ENCODE measurements around the gene GTPBP2. TPM values are rescaled to one million over a fixed set of nuclear protein-coding genes. Genes with fewer than 3 reads are reported as not detected.
A peak's percentile ranks its signal among the peaks of the same experiment; 100 is the strongest.
"Not testable (repeated sequence)": the region's sequence is repeated elsewhere in the genome, so short reads cannot be mapped to it uniquely, and the experiment has no call there.

The GTPBP2 gene
- total RNA-seq, 2 donors from 2014 or later, result 64.2 to 67.3 TPM

- Mint-ChIP-seq H3K4me3 (peak overlapping the region; percentile 98), H3K27me3 (no peaks in the 10 kb centered on the region), H3K4me1 (peaks cover 32% of the 10 kb centered on the region), H3K27ac (peak overlapping the region; percentile 99), H3K36me3 (ENCODE audit: low read depth) (peaks cover 60% of the 10 kb centered on the region), H3K9me3 (no peaks in the 10 kb centered on the region)
- peak; percentile 11 for ATAC-seq (replicated peaks)
Measured at GRCh38 chr6:43636308-43636659, 7.2 kb upstream of the GTPBP2 start.

- H3K27ac Mint-ChIP-seq, result peak within 1 kb of the TSS; percentile 99
- H3K4me3 Mint-ChIP-seq, result peak within 1 kb of the TSS; percentile 98
- H3K27me3 Mint-ChIP-seq, result no peaks in the 10 kb centered on the region
- H3K36me3 Mint-ChIP-seq (ENCODE audit: low read depth), result peaks cover 54% of the 10 kb centered on the region
- peak; percentile 89 for ATAC-seq (replicated peaks)
- peaks cover 30% of the 10 kb centered on the region for H3K4me1 Mint-ChIP-seq
- no peaks in the 10 kb centered on the region for H3K9me3 Mint-ChIP-seq
Measured at GRCh38 chr6:43635387-43636307, 6.6 kb upstream of the GTPBP2 start, which contains the start of gene MAD2L1BP. MAD2L1BP (plus strand) TSS chr6:43635840; CDS start chr6:43635876, 36 bp downstream.

- H3K4me3 Mint-ChIP-seq, result peak overlapping the region; percentile 98
- no peaks in the 10 kb centered on the region for H3K27me3 Mint-ChIP-seq
- H3K9me3 Mint-ChIP-seq, result no peaks in the 10 kb centered on the region
- H3K4me1 Mint-ChIP-seq, result peaks cover 27% of the 10 kb centered on the region
- peak overlapping the region; percentile 99 for H3K27ac Mint-ChIP-seq
- ATAC-seq (replicated peaks), result no peak
- H3K36me3 Mint-ChIP-seq (ENCODE audit: low read depth), result peaks cover 45% of the 10 kb centered on the region
Measured at GRCh38 chr6:43634702-43635303, 5.7 kb upstream of the GTPBP2 start.

GRCh38 chr6:43633002-43633401, 3.9 kb upstream of the GTPBP2 start:
- H3K27ac Mint-ChIP-seq; H3K4me3 Mint-ChIP-seq; H3K27me3 Mint-ChIP-seq; H3K9me3 Mint-ChIP-seq; ATAC-seq (replicated peaks): not testable (repeated sequence)
- peaks cover 34% of the 10 kb centered on the region for H3K36me3 Mint-ChIP-seq (ENCODE audit: low read depth)
- peaks cover 25% of the 10 kb centered on the region for H3K4me1 Mint-ChIP-seq

- ATAC-seq (replicated peaks), result no peak
- Mint-ChIP-seq H3K4me3 (peak overlapping the region; percentile 97), H3K4me1 (peaks cover 43% of the 10 kb centered on the region), H3K9me3 (no peaks in the 10 kb centered on the region), H3K36me3 (ENCODE audit: low read depth) (peaks cover 33% of the 10 kb centered on the region), H3K27me3 (no peaks in the 10 kb centered on the region), H3K27ac (no peak overlapping the region)
Measured at GRCh38 chr6:43630980-43631619, 2.0 kb upstream of the GTPBP2 start.

GRCh38 chr6:43629505-43630300, 639 bp upstream of the GTPBP2 start:
- peak overlapping the region; percentile 97 for H3K27ac Mint-ChIP-seq
- peaks cover 39% of the 10 kb centered on the region for H3K36me3 Mint-ChIP-seq (ENCODE audit: low read depth)
- no peaks in the 10 kb centered on the region for H3K9me3 Mint-ChIP-seq
- H3K4me1 Mint-ChIP-seq, result peaks cover 34% of the 10 kb centered on the region
- peak; percentile 76 for ATAC-seq (replicated peaks)
- no peaks in the 10 kb centered on the region for H3K27me3 Mint-ChIP-seq
- peak overlapping the region; percentile 97 for H3K4me3 Mint-ChIP-seq

- H3K27me3 Mint-ChIP-seq, result no peaks in the 10 kb centered on the region
- peak; percentile 13 for ATAC-seq (replicated peaks)
- H3K27ac Mint-ChIP-seq, result peak overlapping the region; percentile 97
- H3K36me3 Mint-ChIP-seq (ENCODE audit: low read depth), result peaks cover 51% of the 10 kb centered on the region
- peaks cover 27% of the 10 kb centered on the region for H3K4me1 Mint-ChIP-seq
- H3K4me3 Mint-ChIP-seq, result peak overlapping the region; percentile 97
- no peaks in the 10 kb centered on the region for H3K9me3 Mint-ChIP-seq
Measured at GRCh38 chr6:43628393-43629103, 516 bp downstream of the GTPBP2 start.

- H3K36me3 Mint-ChIP-seq (ENCODE audit: low read depth), result peaks cover 64% of the 10 kb centered on the region
- no peak for ATAC-seq (replicated peaks)
- H3K27me3 Mint-ChIP-seq, result no peaks in the 10 kb centered on the region
- H3K27ac Mint-ChIP-seq, result peak overlapping the region; percentile 83
- peaks cover 29% of the 10 kb centered on the region for H3K4me1 Mint-ChIP-seq
- no peaks in the 10 kb centered on the region for H3K9me3 Mint-ChIP-seq
- peak overlapping the region; percentile 97 for H3K4me3 Mint-ChIP-seq
Measured at GRCh38 chr6:43627008-43627825, 1.8 kb downstream of the GTPBP2 start.

- Mint-ChIP-seq H3K27ac (no peak overlapping the region), H3K4me1 (peaks cover 30% of the 10 kb centered on the region), H3K27me3 (no peaks in the 10 kb centered on the region), H3K36me3 (ENCODE audit: low read depth) (peaks cover 81% of the 10 kb centered on the region), H3K9me3 (no peaks in the 10 kb centered on the region), H3K4me3 (no peak overlapping the region)
- ATAC-seq (replicated peaks), result no peak
Measured at GRCh38 chr6:43625393-43625992, 3.6 kb downstream of the GTPBP2 start.

GRCh38 chr6:43624786-43625288, 4.2 kb downstream of the GTPBP2 start:
- Mint-ChIP-seq H3K27ac (no peak overlapping the region), H3K4me3 (no peak overlapping the region), H3K4me1 (peaks cover 26% of the 10 kb centered on the region), H3K36me3 (ENCODE audit: low read depth) (peaks cover 88% of the 10 kb centered on the region), H3K9me3 (no peaks in the 10 kb centered on the region), H3K27me3 (no peaks in the 10 kb centered on the region)
- ATAC-seq (replicated peaks), result no peak

- Mint-ChIP-seq H3K4me3 (no peak overlapping the region), H3K4me1 (peaks cover 25% of the 10 kb centered on the region), H3K36me3 (ENCODE audit: low read depth) (peaks cover 95% of the 10 kb centered on the region), H3K27me3 (no peaks in the 10 kb centered on the region), H3K9me3 (no peaks in the 10 kb centered on the region), H3K27ac (peak overlapping the region; percentile 43)
- no peak for ATAC-seq (replicated peaks)
Measured at GRCh38 chr6:43623880-43624785, 4.9 kb downstream of the GTPBP2 start.

GRCh38 chr6:43622541-43622940, 6.5 kb downstream of the GTPBP2 start:
- ATAC-seq (replicated peaks), result no peak
- peaks cover 89% of the 10 kb centered on the region for H3K36me3 Mint-ChIP-seq (ENCODE audit: low read depth)
- no peaks in the 10 kb centered on the region for H3K9me3 Mint-ChIP-seq
- H3K27ac Mint-ChIP-seq, result peak overlapping the region; percentile 18
- H3K4me3 Mint-ChIP-seq, result no peak overlapping the region
- H3K4me1 Mint-ChIP-seq, result peaks cover 18% of the 10 kb centered on the region
- no peaks in the 10 kb centered on the region for H3K27me3 Mint-ChIP-seq

All from activated T-helper 17 cell treated with anti-CD3 and anti-CD28 coated beads, Interleukin-2, amount 50 U/mL, for 72 hours (primary cell).